ENCODE data around the gene CDHR4.

The CDHR4 gene

GRCh38 chr3:49799761-49800160 lies at the start of gene CDHR4:
Gene CDHR4 (minus strand): TSS chr3:49799873. CDS start chr3:49799812, 61 bp downstream.
- TF ChIP-seq, protein P1, sequence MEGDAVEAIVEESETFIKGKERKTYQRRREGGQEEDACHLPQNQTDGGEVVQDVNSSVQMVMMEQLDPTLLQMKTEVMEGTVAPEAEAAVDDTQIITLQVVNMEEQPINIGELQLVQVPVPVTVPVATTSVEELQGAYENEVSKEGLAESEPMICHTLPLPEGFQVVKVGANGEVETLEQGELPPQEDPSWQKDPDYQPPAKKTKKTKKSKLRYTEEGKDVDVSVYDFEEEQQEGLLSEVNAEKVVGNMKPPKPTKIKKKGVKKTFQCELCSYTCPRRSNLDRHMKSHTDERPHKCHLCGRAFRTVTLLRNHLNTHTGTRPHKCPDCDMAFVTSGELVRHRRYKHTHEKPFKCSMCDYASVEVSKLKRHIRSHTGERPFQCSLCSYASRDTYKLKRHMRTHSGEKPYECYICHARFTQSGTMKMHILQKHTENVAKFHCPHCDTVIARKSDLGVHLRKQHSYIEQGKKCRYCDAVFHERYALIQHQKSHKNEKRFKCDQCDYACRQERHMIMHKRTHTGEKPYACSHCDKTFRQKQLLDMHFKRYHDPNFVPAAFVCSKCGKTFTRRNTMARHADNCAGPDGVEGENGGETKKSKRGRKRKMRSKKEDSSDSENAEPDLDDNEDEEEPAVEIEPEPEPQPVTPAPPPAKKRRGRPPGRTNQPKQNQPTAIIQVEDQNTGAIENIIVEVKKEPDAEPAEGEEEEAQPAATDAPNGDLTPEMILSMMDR (conservative IDR thresholded peaks at IDR 0.05; ENCODE audit: low read depth, low read length), result no peak
- H3K4me3 ChIP-seq (ENCODE audit: low read length), result no peak within 1 kb of the TSS
- DNase-seq (ENCODE audit: low read depth), result no peak

DNA sequence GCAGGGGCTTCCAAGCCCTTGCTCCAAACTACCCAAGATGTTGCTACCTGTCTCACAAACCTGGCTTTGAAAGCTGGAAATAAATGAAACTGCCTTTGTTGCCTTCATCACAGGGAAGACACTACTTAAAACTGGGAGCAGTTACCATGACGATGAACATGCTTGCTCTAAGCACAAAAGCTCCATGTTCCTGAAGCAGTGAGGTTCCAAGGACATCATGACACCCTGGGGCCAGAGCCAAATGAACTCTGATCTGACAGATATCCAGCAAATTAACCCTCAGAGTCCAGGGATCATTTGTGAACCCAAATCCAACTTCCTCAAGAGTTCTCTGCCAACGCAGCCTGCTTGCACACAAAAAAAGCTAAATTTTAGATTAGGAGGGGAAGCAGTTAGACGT lies 46.0 kb upstream of the CDHR4 start:
- DNase-seq (ENCODE audit: low read depth), result no peak
- H3K4me3 ChIP-seq (ENCODE audit: low read length), result no peak overlapping the region
- TF ChIP-seq, protein P1 (conservative IDR thresholded peaks at IDR 0.05; ENCODE audit: low read depth, low read length), result no peak

GRCh38 chr3:49844464-49845183 lies 45.0 kb upstream of the CDHR4 start:
- DNase-seq (ENCODE audit: low read depth), result no peak
- H3K4me3 ChIP-seq (ENCODE audit: low read length), result no peak overlapping the region
- TF ChIP-seq, protein P1 (conservative IDR thresholded peaks at IDR 0.05; ENCODE audit: low read depth, low read length), result no peak

DNA sequence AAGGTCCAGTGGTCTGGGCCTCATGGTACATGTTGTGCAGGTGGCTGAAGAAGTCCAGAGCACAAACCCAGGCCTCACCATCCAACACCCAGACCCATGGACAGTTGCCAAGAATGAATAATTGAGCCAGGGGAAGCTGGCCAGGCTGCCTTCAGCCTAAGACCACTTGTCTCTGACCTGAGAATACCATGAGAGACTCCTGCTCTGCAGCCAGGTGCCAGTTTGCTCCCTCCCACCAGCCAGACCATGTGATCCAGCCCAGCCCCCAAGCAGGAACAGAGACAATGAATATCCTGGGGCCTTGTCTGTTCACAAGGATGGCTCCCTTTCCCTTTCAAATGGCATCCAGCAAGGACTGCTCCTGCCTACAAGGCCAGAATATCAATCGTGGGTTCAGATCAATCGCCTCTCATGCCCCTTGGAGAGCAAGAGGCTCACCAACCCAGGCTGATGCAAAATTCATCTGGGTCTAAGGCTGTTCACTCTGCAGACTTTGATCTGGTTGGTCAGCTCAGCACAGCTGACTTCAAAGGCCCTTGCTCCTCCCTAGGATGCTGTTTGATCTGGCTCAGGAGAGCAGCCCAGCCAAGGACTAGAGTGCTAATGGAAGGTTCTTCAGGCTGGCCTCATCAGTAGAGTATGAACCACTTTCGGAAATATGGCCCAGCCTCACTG lies 43.3 kb upstream of the CDHR4 start:
- H3K4me3 ChIP-seq (ENCODE audit: low read length), result no peak overlapping the region
- TF ChIP-seq, protein P1 (conservative IDR thresholded peaks at IDR 0.05; ENCODE audit: low read depth, low read length), result no peak
- no peak for DNase-seq (ENCODE audit: low read depth)

GRCh38 chr3:49841806-49842205 lies 42.1 kb upstream of the CDHR4 start:
- DNase-seq (ENCODE audit: low read depth), result no peak
- H3K4me3 ChIP-seq (ENCODE audit: low read length), result no peak overlapping the region
- TF ChIP-seq, protein P1 (conservative IDR thresholded peaks at IDR 0.05; ENCODE audit: low read depth, low read length), result no peak

- TF ChIP-seq, protein P1 (conservative IDR thresholded peaks at IDR 0.05; ENCODE audit: low read depth, low read length), result peak; percentile 62
- H3K4me3 ChIP-seq (ENCODE audit: low read length), result no peak overlapping the region
- DNase-seq (ENCODE audit: low read depth), result no peak
Observed at GRCh38 chr3:49841126-49841696, 41.5 kb upstream of the CDHR4 start.

All from retinal pigment epithelial cell (primary cell).